ENCODE results near the gene PLCL2. TPM values are rescaled to one million over a fixed set of nuclear protein-coding genes. Genes with fewer than 3 reads are reported as not detected.
"Not testable (repeated sequence)": the region's sequence is repeated elsewhere in the genome, so short reads cannot be mapped to it uniquely, and the experiment has no call there.

PLCL2 gene
- total RNA-seq, 1 experiment from 2014 or later, result 0.51 TPM

- no peaks in the 10 kb centered on the region for H3K4me1 Mint-ChIP-seq (ENCODE audit: insufficient read depth, unreplicated experiment)
- CTCF ChIA-PET, result interaction anchor here (0.7 kb wide), 1 partner anchor 14 kb away, joined by 3 read pairs; no protein-coding TSS in a partner anchor
- no peaks in the 10 kb centered on the region for H3K27me3 Mint-ChIP-seq (ENCODE audit: insufficient read depth, unreplicated experiment)
- POLR2A ChIA-PET, result interaction anchor here (0.6 kb wide), 1 partner anchor 249 kb away, joined by 3 read pairs; no protein-coding TSS in a partner anchor
- no peak for DNase-seq (ENCODE audit: unreplicated experiment)
- no peak overlapping the region for H3K27ac Mint-ChIP-seq (ENCODE audit: low read depth, unreplicated experiment)
- no peaks in the 10 kb centered on the region for H3K9me3 Mint-ChIP-seq (ENCODE audit: unreplicated experiment)
- TF ChIP-seq CTCF (IDR thresholded peaks at IDR 0.05; ENCODE audit: unreplicated experiment), result no peak
- intact Hi-C loops (cut with micrococcal nuclease), result loop anchor here (5.0 kb wide), 1 partner anchor 35 kb away; no protein-coding TSS in a partner anchor
- H3K4me3 Mint-ChIP-seq (ENCODE audit: unreplicated experiment), result no peak overlapping the region
- H3K36me3 Mint-ChIP-seq (ENCODE audit: insufficient read depth, unreplicated experiment), result no peaks in the 10 kb centered on the region
- no TSS peak for BruUV-seq (replicated peaks)
These were observed 207.8 kb downstream of the PLCL2 start for GRCh38 chr3:17092583-17092933.

DNA sequence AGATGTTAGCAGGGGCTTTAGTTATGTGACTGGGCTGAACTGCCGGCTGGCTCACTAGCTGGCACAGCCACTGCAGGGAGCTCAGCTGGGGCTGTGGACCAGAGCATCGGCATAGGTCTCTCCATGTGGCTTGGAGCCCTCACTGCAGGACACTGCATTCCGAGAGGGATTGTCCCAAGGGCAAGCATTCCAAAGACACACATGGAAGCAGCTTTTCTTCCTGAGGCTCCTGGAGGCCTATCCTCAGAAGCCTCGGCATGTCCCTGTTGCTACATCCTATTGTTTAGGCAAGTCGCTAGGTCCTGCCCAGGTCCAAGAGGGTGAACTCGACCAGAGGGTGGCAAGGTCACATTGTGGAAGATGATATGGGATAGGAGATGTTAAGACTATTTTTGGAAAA, 209.8 kb downstream of the PLCL2 start:
- H3K4me3 Mint-ChIP-seq (ENCODE audit: unreplicated experiment), result no peak overlapping the region
- POLR2A ChIA-PET, result no interaction called here
- no peak overlapping the region for H3K27ac Mint-ChIP-seq (ENCODE audit: low read depth, unreplicated experiment)
- intact Hi-C loops (cut with micrococcal nuclease), result loop anchor here (5.0 kb wide), 1 partner anchor 37 kb away; no protein-coding TSS in a partner anchor
- no peaks in the 10 kb centered on the region for H3K36me3 Mint-ChIP-seq (ENCODE audit: insufficient read depth, unreplicated experiment)
- CTCF ChIA-PET, result no interaction called here
- no TSS peak for BruUV-seq (replicated peaks)
- no peaks in the 10 kb centered on the region for H3K27me3 Mint-ChIP-seq (ENCODE audit: insufficient read depth, unreplicated experiment)
- no peak for DNase-seq (ENCODE audit: unreplicated experiment)
- TF ChIP-seq CTCF (IDR thresholded peaks at IDR 0.05; ENCODE audit: unreplicated experiment), result no peak
- H3K9me3 Mint-ChIP-seq (ENCODE audit: unreplicated experiment), result no peaks in the 10 kb centered on the region
- no peaks in the 10 kb centered on the region for H3K4me1 Mint-ChIP-seq (ENCODE audit: insufficient read depth, unreplicated experiment)

GRCh38 chr3:17103579-17103978, 218.8 kb downstream of the PLCL2 start:
- TF ChIP-seq CTCF (IDR thresholded peaks at IDR 0.05; ENCODE audit: unreplicated experiment), result no peak
- no peak overlapping the region for H3K27ac Mint-ChIP-seq (ENCODE audit: low read depth, unreplicated experiment)
- peaks cover 8% of the 10 kb centered on the region for H3K9me3 Mint-ChIP-seq (ENCODE audit: unreplicated experiment)
- ChIA-PET CTCF (no interaction called here), POLR2A (no interaction called here)
- no peak for DNase-seq (ENCODE audit: unreplicated experiment)
- H3K36me3 Mint-ChIP-seq (ENCODE audit: insufficient read depth, unreplicated experiment), result no peaks in the 10 kb centered on the region
- BruUV-seq (replicated peaks), result no TSS peak
- H3K4me3 Mint-ChIP-seq (ENCODE audit: unreplicated experiment), result no peak overlapping the region
- intact Hi-C loops (cut with micrococcal nuclease), result no loop called here
- no peaks in the 10 kb centered on the region for H3K4me1 Mint-ChIP-seq (ENCODE audit: insufficient read depth, unreplicated experiment)
- H3K27me3 Mint-ChIP-seq (ENCODE audit: insufficient read depth, unreplicated experiment), result peaks cover 6% of the 10 kb centered on the region

DNA sequence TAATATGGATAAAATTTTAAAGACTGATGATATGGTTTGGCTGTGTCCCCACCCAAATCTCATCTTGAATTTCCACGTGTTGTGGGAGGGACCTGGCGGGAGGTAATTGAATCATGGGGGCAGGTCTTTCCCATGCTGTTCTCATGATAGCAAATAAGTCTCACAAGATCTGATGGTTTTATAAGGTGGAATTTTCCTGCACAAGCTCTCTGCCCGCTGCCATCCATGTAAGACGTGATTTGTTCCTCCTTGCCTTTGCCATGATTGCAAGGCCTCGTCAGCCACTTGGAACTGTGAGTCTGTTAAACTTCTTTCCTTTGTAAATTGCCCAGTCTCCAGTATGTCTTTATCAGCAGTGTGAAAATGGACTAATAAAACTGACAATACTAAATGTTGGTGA, 222.0 kb downstream of the PLCL2 start:
- H3K27ac Mint-ChIP-seq (ENCODE audit: low read depth, unreplicated experiment); intact Hi-C loops (cut with micrococcal nuclease); CTCF ChIA-PET; H3K27me3 Mint-ChIP-seq (ENCODE audit: insufficient read depth, unreplicated experiment); H3K4me1 Mint-ChIP-seq (ENCODE audit: insufficient read depth, unreplicated experiment); H3K9me3 Mint-ChIP-seq (ENCODE audit: unreplicated experiment); DNase-seq (ENCODE audit: unreplicated experiment); H3K4me3 Mint-ChIP-seq (ENCODE audit: unreplicated experiment); BruUV-seq (replicated peaks); H3K36me3 Mint-ChIP-seq (ENCODE audit: insufficient read depth, unreplicated experiment); POLR2A ChIA-PET: not testable (repeated sequence)

Measured in MCF 10A (cell line).